Measurements from ENCODE around the gene TMEM229B. TPM values are rescaled to one million over a fixed set of nuclear protein-coding genes. Genes with fewer than 3 reads are reported as not detected.

TMEM229B gene
- total and polyA plus RNA-seq, 2 experiments from 2014 or later: 0.09 TPM

GRCh38 chr14:67520482-67520881 lies 32.0 kb upstream of the TMEM229B start:
- no peaks in the 10 kb centered on the region for H3K9me3 ChIP-seq (ENCODE audit: low read depth)
- peaks cover 81% of the 10 kb centered on the region for H3K27me3 ChIP-seq
- H3K4me3 ChIP-seq: no peak overlapping the region
- H3K36me3 ChIP-seq: no peaks in the 10 kb centered on the region
- TF ChIP-seq CTCF (IDR thresholded peaks at IDR 0.05; ENCODE audit: low read depth, low read length): no peak
- H3K27ac ChIP-seq: no peak overlapping the region
- no peaks in the 10 kb centered on the region for H3K4me1 ChIP-seq (ENCODE audit: low read depth)
- no peak for DNase-seq (ENCODE audit: low read depth in 1 of 2, low spot score in 1 of 2)

GRCh38 chr14:67519406-67519805 lies 30.9 kb upstream of the TMEM229B start:
- no peak for DNase-seq (ENCODE audit: low read depth in 1 of 2, low spot score in 1 of 2)
- H3K27me3 ChIP-seq: peaks cover 82% of the 10 kb centered on the region

GRCh38 chr14:67517083-67517482 lies 28.6 kb upstream of the TMEM229B start:
- Histone ChIP-seq H3K36me3 (no peaks in the 10 kb centered on the region), H3K27ac (no peak overlapping the region), H3K4me1 (ENCODE audit: low read depth) (no peaks in the 10 kb centered on the region), H3K9me3 (ENCODE audit: low read depth) (no peaks in the 10 kb centered on the region), H3K27me3 (peaks cover 92% of the 10 kb centered on the region), H3K4me3 (no peak overlapping the region)
- peak; percentile 15 for TF ChIP-seq CTCF (IDR thresholded peaks at IDR 0.05; ENCODE audit: low read depth, low read length)
- peak; percentile 34 to 43 for DNase-seq (ENCODE audit: low read depth in 1 of 2, low spot score in 1 of 2)

More at GRCh38 chr14:67519406-67519805, 30.9 kb upstream of the TMEM229B start:
- Histone ChIP-seq H3K4me1 (ENCODE audit: low read depth) (no peaks in the 10 kb centered on the region), H3K9me3 (ENCODE audit: low read depth) (no peaks in the 10 kb centered on the region), H3K36me3 (no peaks in the 10 kb centered on the region), H3K27ac (no peak overlapping the region), H3K4me3 (no peak overlapping the region)
- no peak for TF ChIP-seq CTCF (IDR thresholded peaks at IDR 0.05; ENCODE audit: low read depth, low read length)

- peaks cover 88% of the 10 kb centered on the region for H3K27me3 ChIP-seq
- no peaks in the 10 kb centered on the region for H3K36me3 ChIP-seq
- TF ChIP-seq CTCF (IDR thresholded peaks at IDR 0.05; ENCODE audit: low read depth, low read length): no peak
- no peaks in the 10 kb centered on the region for H3K9me3 ChIP-seq (ENCODE audit: low read depth)
- H3K27ac ChIP-seq: no peak overlapping the region
- H3K4me3 ChIP-seq: no peak overlapping the region
- H3K4me1 ChIP-seq (ENCODE audit: low read depth): no peaks in the 10 kb centered on the region
- DNase-seq (ENCODE audit: low read depth in 1 of 2, low spot score in 1 of 2): no peak
Measured at GRCh38 chr14:67516676-67517075, 28.2 kb upstream of the TMEM229B start.

- no peaks in the 10 kb centered on the region for H3K36me3 ChIP-seq
- H3K4me1 ChIP-seq (ENCODE audit: low read depth): no peaks in the 10 kb centered on the region
- TF ChIP-seq CTCF (IDR thresholded peaks at IDR 0.05; ENCODE audit: low read depth, low read length): no peak
- H3K4me3 ChIP-seq: peak overlapping the region; percentile 63
- DNase-seq (ENCODE audit: low read depth in 1 of 2, low spot score in 1 of 2): peak in 1 of 2 donors; percentile 14
- peaks cover 77% of the 10 kb centered on the region for H3K27me3 ChIP-seq
- H3K27ac ChIP-seq: no peak overlapping the region
- H3K9me3 ChIP-seq (ENCODE audit: low read depth): no peaks in the 10 kb centered on the region
Measured at GRCh38 chr14:67515386-67516079, 27.0 kb upstream of the TMEM229B start.
